22Rv1 (cell line): ENCODE measurements around the gene EDIL3.

Experiments
- ZFX ChIP-seq: fragments of 450-650 bp; IDR thresholded peaks from 2 replicates; pipeline ENCODE4 v1.6.1; 2017; ENCODE audit warnings: antibody characterized with exemption, borderline replicate concordance
- TF ChIP-seq, protein P1 (sequence below): fragments of 450-650 bp; IDR thresholded peaks from 2 replicates; pipeline ENCODE4 v1.5.1; 2017; ENCODE audit warnings: mild to moderate bottlenecking

DNA sequence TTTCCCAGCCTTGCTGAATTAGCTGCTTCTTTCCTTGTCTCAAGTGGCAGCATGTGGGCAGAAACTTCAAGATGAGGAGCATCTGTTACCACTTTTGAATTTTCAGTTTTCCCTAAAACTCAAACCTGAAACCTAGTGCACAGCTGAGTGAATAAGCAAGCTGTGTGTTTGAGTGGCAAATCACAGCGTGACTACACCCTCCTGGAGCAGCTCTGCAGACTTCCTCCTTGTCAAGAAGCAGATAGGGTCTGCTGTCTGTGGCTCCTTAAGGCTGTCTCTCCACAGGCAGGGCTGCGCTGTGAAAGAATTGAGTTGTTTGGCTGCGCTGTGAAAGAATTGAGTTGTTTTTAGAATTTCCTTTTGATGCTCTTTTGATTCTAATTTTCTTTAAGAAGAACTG is 484.4 kb downstream of the EDIL3 start:
- TF ChIP-seq, protein P1, sequence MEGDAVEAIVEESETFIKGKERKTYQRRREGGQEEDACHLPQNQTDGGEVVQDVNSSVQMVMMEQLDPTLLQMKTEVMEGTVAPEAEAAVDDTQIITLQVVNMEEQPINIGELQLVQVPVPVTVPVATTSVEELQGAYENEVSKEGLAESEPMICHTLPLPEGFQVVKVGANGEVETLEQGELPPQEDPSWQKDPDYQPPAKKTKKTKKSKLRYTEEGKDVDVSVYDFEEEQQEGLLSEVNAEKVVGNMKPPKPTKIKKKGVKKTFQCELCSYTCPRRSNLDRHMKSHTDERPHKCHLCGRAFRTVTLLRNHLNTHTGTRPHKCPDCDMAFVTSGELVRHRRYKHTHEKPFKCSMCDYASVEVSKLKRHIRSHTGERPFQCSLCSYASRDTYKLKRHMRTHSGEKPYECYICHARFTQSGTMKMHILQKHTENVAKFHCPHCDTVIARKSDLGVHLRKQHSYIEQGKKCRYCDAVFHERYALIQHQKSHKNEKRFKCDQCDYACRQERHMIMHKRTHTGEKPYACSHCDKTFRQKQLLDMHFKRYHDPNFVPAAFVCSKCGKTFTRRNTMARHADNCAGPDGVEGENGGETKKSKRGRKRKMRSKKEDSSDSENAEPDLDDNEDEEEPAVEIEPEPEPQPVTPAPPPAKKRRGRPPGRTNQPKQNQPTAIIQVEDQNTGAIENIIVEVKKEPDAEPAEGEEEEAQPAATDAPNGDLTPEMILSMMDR = no peak
- no peak for TF ChIP-seq ZFX
